Activated naive CD4-positive, alpha-beta T cell treated with anti-CD3 and anti-CD28 coated beads, Interleukin-2, amount 50 U/mL, for 72 hours (primary cell): ENCODE measurements around the gene ZBTB16. TPM values are rescaled to one million over a fixed set of nuclear protein-coding genes. Genes with fewer than 3 reads are reported as not detected.

Source experiments
- ATAC-seq, 2 donors: fragments of 150-1000 bp; cut with Tn5 transposase; 2 replicates each; pipeline ENCODE4 v1.10.0; 2021; ENCODE audit warnings: mild to moderate bottlenecking in 2 of 2, moderate library complexity in 2 of 2
- DNase-seq, 2 donors: peaks; one replicate each; pipeline ENCODE4 v3.0.0; 2021 to 2022; ENCODE audit warnings: low spot score in 2 of 2
- H3K27ac Mint-ChIP-seq, 2 donors: one replicate each; pipeline ENCODE4 v1.8.0; 2022; ENCODE audit warnings: mild to moderate bottlenecking in 2 of 2, mixed read lengths in 2 of 2
- H3K36me3 Mint-ChIP-seq, 2 donors: one replicate each; pipeline ENCODE4 v1.8.0; 2022; ENCODE audit warnings: mixed read lengths in 2 of 2
- H3K9me3 Mint-ChIP-seq, 2 donors: one replicate each; pipeline ENCODE4 v1.8.0; 2022; ENCODE audit warnings: mixed read lengths in 2 of 2
- total RNA-seq, 2 donors: library from RNA; stranded (reverse); gene quantifications; one replicate each; pipeline ENCODE4 v1.2.3, GENCODE V29; 2022

ZBTB16 gene
- total RNA-seq, 2 donors from 2014 or later = 0.99 to 3.1 TPM

DNA sequence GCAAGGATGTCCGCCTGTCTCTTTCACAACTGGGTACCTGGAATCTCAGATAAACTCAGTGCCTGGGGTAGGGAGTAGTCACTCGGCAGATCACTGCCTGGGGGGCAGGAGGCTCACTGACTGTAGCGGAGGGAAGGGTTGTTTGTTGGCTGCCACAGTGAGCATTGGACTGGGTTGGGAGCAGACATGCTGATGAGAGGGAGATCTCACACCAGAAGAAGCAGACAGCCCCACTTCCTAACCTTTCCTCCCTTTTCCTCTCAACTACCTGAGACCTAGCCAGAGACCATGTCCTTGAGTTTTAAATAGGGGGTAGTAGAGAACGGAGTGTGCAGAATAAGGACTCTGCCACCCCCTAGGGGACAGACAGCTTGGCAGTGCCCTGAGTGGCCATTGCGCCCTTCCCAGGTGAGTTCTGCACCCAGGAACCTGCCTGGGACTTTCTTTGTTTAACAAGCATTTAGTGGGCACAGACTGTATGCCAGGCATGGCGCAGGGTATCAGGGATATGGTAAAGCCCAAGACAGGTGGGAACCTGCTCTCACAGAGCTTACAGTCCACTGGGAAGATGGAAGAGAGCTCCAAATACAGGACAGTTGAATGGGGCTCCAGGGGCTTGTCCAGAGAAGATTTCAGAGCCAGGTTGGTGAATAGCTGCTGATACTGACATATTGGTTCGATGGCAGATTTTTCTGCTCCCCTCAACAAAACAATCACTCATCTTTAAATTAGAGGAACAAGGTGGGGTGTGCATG lies 121.0 kb downstream of the ZBTB16 start:
- ATAC-seq = peak in 1 of 2 donors; percentile 53
- DNase-seq = no peak
- Mint-ChIP-seq H3K27ac (peak overlapping the region in 1 of 2 donors; percentile 37), H3K36me3 (peaks cover 0 to 8% of the 10 kb centered on the region in 2 donors), H3K9me3 (peaks cover 3 to 5% of the 10 kb centered on the region in 2 donors)

DNA sequence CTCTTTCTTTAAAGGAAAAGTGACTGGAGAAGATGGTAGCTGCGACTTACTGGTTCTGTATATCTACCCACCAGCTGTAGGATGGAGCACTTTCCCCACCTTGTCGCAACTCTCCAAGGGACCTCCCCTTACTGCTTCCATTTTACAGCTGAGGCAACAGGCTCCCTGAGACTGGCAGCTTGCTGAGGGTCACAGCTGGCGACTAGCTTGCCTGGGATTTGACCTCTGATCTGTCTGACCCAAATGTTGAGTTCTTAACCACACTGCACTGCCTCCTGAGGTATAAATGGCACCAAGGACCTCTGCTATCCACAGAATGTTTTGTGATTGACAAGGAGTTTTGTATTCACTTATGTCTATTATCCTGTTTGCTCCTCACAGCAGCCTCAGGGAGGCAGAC lies 121.7 kb downstream of the ZBTB16 start:
- H3K9me3 Mint-ChIP-seq = peaks cover 3 to 5% of the 10 kb centered on the region in 2 donors
- no peak for DNase-seq
- H3K27ac Mint-ChIP-seq = no peak overlapping the region

DNA sequence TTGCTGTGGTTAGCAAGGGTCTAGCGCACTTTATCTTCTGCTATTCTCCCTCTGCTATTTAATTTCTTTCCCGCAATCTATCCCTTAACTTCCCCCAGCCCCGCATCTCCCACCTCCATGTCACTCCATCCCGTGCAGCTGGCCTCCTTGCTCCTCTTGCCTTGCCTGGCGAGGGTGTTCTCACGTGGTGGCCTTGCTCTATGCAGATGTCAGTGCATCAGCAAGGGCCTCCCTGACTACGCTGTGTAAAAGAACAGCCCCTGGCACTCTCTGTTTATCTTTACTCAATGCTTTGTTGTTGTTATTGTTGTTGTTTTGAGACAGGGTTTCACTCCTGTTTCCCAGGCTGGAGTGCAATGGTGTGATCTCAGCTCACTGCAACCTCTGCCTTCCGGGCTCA lies 122.2 kb downstream of the ZBTB16 start:
- Mint-ChIP-seq H3K36me3 (peaks cover 0 to 8% of the 10 kb centered on the region in 2 donors), H3K27ac (peak overlapping the region in 1 of 2 donors; percentile 74), H3K9me3 (peaks cover 3 to 5% of the 10 kb centered on the region in 2 donors)
- DNase-seq (no peak), ATAC-seq (no peak)

More for the DNA sequence above, 121.7 kb downstream of the ZBTB16 start:
- ATAC-seq = no peak
- H3K36me3 Mint-ChIP-seq = peaks cover 0 to 8% of the 10 kb centered on the region in 2 donors

DNA sequence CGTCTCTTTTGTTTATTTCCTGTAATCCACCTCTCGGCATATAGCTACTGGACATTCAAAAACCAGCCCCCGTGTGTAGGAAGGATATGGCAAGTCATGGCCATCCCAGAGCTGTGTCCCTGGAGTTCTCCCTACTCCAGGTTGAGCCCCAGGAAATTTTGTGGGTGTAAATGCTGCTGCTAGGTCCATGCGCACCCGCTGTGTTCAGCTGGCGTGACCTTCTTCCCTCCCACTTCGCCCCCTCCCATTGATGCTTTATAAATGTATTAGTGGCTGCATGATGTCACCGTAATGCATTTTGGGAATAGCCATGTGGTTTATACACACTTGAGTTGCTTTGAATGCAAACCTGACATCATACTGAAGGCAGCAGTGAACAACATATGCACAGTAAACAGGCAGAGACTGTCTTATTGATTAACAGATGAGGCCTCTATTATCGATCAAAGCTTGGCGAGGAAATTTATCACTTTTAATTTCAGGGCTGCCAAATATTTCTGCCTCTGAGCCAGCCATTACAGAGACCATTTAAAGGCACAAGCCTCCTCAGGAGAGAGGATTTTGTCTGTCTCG lies 123.0 kb downstream of the ZBTB16 start:
- H3K36me3 Mint-ChIP-seq = peaks cover 0 to 8% of the 10 kb centered on the region in 2 donors
- peak overlapping the region; percentile 74 to 84 for H3K27ac Mint-ChIP-seq
- ATAC-seq = no peak
- H3K9me3 Mint-ChIP-seq = peaks cover 3 to 5% of the 10 kb centered on the region in 2 donors
- DNase-seq = no peak

DNA sequence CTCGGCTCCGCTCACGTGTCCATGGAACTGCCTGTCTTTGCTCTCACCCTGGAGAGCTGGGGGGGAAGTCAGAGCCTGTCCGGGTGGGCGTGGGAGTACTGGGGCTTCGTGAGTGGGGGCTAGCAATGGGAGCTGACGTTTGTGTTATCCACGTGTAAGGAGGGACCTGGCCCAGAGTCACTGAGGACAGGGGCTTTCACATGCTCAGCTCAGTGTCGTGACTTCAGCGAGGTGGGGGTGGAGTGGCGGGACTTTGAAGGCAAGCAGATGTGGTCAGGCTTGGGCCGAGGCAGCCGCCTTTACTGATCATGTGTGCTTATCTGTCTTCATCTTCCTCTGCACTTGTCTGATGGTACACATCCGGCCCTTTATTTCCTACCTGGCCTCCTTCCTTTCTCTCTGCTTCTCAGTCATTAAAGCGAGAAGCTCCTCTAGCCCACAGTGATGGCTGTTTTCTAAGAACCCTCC lies 123.6 kb downstream of the ZBTB16 start:
- Mint-ChIP-seq H3K9me3 (peaks cover 3 to 5% of the 10 kb centered on the region in 2 donors), H3K27ac (peak overlapping the region; percentile 74 to 84), H3K36me3 (peaks cover 0 to 8% of the 10 kb centered on the region in 2 donors)
- ATAC-seq (peak; percentile 76 to 93), DNase-seq (peak; percentile 31 to 62)

DNA sequence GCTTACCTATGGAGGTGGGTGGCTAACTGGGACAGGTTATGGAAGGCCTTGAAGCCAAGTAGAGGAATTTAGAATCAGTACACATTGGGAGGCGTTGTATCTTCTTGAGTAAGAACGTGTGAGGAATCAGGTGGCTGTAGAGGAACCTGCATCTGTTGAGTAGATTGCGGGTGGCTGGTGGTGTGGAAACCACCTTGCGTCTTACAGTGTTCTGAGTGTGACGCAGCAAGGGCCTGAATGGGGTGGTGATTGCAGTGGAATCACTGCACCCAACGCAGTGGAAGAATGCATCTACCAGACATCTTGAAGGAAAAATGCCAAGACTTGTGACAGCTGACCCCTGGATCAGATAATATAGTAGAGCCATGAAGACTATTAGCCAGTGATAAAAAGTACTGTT lies 125.9 kb downstream of the ZBTB16 start:
- Mint-ChIP-seq H3K27ac (no peak overlapping the region), H3K9me3 (peaks cover 3 to 15% of the 10 kb centered on the region in 2 donors), H3K36me3 (peaks cover 0 to 14% of the 10 kb centered on the region in 2 donors)
- no peak for DNase-seq
- ATAC-seq = no peak

DNA sequence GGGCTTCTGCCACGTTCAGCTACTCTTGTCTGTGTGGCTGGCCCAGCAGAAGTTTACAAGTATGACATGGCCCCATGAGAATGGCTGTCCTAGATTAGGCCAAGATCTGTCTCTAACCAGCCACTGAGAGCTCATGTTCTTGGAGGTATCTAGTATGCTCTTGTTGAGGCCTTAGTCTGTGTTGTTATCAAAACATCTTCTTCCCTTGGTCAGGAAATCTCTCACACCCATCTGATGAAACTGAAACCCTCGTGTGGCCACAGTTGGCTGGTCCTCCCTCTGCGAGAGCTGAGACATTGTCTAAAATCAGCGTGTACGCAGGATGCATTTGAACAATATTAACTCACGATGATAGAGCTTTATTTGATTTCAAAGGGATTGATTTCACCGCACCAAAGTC lies 127.7 kb downstream of the ZBTB16 start:
- DNase-seq (no peak), ATAC-seq (no peak)
- Mint-ChIP-seq H3K9me3 (peaks cover 11 to 18% of the 10 kb centered on the region in 2 donors), H3K36me3 (peaks cover 13 to 16% of the 10 kb centered on the region in 2 donors), H3K27ac (peak overlapping the region in 1 of 2 donors; percentile 44)

DNA sequence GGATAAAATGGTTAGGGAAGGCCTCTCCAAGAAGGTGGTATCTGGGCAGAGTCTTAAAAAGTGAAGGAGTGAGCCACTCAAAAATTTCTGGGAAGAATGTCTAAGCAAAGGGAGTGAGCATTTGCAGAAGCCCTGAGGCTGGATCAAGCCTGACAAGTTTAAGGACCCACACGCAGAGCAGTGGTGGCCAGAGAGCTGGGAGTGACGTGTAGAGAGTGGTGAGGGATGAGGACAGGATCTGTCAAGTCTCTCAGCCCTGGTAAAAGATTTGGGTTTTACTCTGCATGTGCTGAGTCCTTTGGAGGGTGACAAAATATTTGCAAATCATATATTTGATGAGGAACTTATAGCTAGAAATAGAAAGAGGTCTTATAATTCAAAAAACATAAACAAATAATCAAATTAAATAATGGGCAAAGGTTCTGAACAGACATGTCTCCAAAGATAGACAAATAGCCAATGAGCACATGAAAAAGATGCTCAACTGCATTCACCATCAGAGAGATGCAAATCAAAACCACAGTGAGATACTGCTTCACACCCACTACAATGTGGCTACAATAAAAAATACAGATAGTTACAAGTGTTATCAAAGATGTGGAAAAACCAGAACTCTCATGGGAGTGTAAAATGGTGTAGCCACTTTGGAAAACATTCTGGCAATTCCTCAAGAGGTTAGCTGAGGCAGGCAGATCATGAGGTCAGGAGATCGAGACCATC lies 129.5 kb downstream of the ZBTB16 start:
- no peak for ATAC-seq
- no peak for DNase-seq
- Mint-ChIP-seq H3K9me3 (peaks cover 11 to 14% of the 10 kb centered on the region in 2 donors), H3K36me3 (peaks cover 11 to 13% of the 10 kb centered on the region in 2 donors), H3K27ac (no peak overlapping the region)

DNA sequence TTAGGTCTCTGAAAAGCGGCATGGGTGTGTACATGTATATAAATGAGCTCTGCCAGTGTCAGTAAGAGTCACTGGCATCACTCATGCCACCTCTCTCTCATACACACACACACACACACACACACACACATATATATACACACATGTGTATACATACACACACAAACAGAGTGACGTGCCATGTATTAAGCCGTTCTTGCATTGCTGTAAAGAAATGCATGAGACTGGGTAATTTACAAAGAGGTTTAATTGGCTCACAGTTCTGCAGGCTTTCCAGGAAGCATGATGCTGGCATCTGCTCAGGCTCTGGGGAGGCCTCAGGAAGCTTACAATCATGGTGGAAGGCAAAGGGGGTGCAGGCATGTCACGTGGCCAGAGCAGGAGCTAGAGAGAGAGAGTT lies 131.1 kb downstream of the ZBTB16 start:
- ATAC-seq = no peak
- no peak for DNase-seq
- Mint-ChIP-seq H3K36me3 (peaks cover 11 to 13% of the 10 kb centered on the region in 2 donors), H3K9me3 (peaks cover 8 to 14% of the 10 kb centered on the region in 2 donors), H3K27ac (no peak overlapping the region)

DNA sequence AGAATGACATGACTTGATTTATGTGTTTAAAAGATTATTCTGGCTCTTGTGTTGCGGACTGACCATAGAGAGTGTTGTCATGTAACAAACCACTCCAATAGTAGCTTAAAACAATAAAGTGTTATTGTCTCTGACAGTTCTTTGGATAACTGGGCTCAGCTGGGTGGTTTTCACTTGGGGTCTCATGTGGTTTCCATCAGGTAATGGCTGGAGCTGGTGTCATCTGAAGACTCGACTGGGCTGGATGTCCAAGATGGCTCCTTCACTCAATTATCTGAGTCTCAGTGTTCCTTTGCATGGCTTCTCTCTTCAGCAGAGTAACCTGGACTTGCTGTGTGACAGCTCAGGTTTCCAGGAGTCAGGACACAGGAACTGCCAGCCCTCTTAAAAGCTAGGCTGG lies 132.4 kb downstream of the ZBTB16 start:
- no peak overlapping the region for H3K27ac Mint-ChIP-seq
- DNase-seq = no peak
- peaks cover 11 to 13% of the 10 kb centered on the region in 2 donors for H3K36me3 Mint-ChIP-seq
- H3K9me3 Mint-ChIP-seq = peaks cover 8 to 14% of the 10 kb centered on the region in 2 donors
- no peak for ATAC-seq

DNA sequence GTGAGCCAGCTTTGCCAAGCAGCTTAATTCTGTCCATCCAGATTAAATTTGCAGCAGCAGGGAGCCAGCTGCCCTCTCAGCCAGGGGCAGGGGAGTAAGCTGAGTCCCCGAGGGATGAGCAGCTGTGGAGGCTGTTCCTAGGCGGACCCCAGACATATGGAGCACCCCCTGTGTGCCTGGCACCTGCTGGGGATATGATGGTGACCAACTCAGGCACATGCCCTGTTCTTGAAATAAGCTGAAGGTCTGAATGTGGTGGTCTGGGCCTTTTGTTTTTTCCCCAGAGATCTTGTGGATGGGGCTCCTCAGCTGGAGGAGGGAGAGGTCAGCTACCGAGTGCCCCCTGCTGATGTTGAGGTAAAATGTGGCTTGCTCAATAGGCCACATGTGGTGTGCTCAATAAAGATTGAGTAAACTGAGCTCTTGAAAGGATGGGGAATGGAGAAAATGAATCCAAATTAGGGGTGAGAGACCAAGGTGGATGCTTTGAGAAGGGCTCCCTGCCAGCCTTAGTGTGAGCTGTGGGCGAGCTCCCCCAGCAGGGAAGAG lies 133.4 kb downstream of the ZBTB16 start:
- DNase-seq = no peak
- peaks cover 11 to 13% of the 10 kb centered on the region in 2 donors for H3K36me3 Mint-ChIP-seq

DNA sequence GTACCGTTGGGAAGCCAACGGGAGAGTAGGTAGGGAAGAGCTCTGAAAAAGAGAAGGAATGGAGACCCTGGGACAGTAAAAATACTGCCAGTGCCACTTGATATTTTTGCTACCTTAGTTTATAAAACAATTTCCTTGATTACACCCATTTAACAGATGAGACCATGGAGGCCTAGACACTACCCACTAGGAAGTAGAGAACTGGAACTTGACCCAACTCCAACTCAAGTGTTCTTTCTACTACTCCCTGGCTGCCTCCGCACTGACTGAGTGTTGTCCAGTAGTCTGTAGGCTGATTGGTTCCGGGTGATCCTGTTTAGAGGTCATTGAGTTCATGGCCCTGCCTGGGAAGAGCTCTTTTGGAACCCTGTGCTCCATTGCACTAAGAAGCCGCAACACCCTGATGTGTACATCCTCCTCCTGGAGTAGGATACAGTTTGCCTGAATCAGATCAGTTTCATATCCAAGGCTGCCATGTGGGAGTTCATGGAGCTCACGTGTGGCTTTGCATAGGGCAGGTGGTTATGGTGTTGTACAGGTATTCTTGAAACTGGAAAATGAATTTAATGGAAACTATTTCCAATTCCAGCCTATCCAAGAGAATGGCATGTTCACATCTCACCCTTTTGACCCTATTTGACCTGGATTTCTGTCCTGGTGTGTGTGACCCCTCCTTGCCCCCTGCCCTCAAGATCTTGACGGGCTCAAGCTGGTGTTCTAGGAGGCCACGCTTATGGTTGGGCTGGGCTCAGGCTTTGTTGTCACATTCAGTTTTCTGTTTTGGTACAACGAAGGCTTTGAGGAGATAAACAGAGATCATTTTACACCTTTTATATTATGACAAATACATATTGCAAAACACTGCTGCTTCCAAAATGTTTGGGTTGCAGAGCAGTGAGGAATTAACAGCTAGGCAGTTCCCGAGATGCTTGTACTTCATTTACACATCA lies 134.5 kb downstream of the ZBTB16 start:
- no peak overlapping the region for H3K27ac Mint-ChIP-seq

More for the DNA sequence above, 133.4 kb downstream of the ZBTB16 start:
- no peak for ATAC-seq
- Mint-ChIP-seq H3K9me3 (peaks cover 8 to 14% of the 10 kb centered on the region in 2 donors), H3K27ac (peak overlapping the region in 1 of 2 donors; percentile 8)

DNA sequence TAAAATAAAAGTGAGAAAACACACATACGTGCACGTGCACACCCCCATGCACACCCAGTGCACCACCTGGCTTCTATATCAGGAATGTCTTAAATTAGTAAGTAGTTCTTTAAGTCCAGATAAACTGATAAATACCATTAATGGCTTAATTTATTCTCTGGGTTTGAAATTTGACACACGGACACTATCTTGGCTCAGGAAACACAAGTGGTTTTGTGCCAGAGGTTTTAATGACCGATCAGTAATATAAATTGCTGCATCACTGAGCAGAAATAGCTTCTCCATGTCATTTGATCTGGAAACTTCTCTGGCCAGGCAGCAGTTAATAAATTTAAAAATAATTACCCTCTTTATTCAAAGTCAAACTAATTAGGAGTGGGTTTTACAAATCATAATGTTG lies 135.2 kb downstream of the ZBTB16 start:
- ATAC-seq = no peak

More for the DNA sequence above, 134.5 kb downstream of the ZBTB16 start:
- ATAC-seq (no peak), DNase-seq (no peak)
- Mint-ChIP-seq H3K9me3 (peaks cover 8 to 9% of the 10 kb centered on the region in 2 donors), H3K36me3 (peaks cover 5 to 13% of the 10 kb centered on the region in 2 donors)

DNA sequence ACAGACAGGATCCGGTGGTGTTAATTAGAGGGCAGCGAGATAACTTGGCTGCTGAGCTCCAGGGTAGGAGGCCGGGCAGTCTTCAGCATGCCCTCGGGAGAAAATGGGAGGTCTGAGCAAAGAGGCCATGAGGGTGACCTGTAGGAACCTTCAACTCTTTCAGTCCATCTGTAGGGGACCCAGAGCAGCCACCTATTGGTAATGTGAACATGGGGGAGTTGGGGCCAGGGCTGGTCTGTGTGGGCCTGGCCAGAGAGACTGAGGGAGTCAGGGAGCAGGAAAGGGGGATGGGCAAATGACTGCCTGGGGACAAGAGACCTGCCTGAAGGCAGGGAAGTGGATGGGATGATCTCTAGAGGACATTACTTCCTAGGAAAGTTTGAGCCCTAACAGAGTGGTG lies 135.6 kb downstream of the ZBTB16 start:
- Mint-ChIP-seq H3K36me3 (peaks cover 5 to 13% of the 10 kb centered on the region in 2 donors), H3K9me3 (peaks cover 5 to 8% of the 10 kb centered on the region in 2 donors), H3K27ac (peak overlapping the region in 1 of 2 donors; percentile 90)
- ATAC-seq = no peak
- DNase-seq = no peak

More for the DNA sequence above, 135.2 kb downstream of the ZBTB16 start:
- peaks cover 5 to 13% of the 10 kb centered on the region in 2 donors for H3K36me3 Mint-ChIP-seq
- H3K9me3 Mint-ChIP-seq = peaks cover 8 to 9% of the 10 kb centered on the region in 2 donors
- DNase-seq = no peak
- H3K27ac Mint-ChIP-seq = peak overlapping the region in 1 of 2 donors; percentile 90

DNA sequence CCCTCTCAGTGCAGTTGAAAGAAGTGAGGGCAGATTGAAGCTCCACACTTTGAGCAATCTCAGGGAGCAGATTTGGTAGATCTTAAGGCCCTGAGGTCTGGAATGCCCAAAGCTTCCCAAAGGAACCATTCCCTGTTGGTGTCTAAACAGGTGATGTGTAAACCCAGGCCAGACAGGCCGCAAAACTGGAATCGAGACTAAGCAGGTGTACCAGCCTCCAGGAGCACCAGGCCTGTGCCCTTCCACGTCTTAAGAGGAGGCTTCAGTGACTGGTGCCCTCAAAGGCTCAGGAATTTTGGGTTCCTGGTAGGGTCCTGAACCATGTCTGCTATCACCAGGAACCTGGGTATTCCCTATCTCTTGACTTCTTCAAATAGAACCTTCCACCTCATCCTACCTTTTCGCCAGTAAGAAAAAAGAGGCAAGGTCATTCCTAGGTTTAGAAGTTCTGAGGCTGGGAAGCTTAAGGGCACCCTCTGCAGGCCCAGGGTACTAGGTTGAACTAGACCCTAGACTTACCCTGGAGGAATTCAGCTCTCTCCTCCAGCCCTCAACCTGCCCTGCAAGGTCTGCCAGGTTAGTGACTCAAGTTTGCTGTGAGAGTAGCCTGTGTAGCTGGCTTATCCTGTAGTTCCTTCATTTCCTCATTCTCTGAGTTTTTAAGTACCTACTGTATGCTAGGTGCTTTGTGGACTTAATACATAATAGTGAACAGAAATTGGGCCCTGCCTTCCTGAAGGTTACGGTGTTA lies 136.6 kb downstream of the ZBTB16 start:
- H3K9me3 Mint-ChIP-seq = peaks cover 0 to 5% of the 10 kb centered on the region in 2 donors
- H3K36me3 Mint-ChIP-seq = peaks cover 0 to 9% of the 10 kb centered on the region in 2 donors
- ATAC-seq (peak; percentile 28 to 38), DNase-seq (no peak)
- H3K27ac Mint-ChIP-seq = no peak overlapping the region
